Stomach (tissue), 4 donors: ENCODE measurements around the gene F11R.

Source experiments
- EP300 ChIP-seq: sonication (generic); formaldehyde crosslinking; IDR thresholded peaks from one replicate; pipeline ENCODE4 v1.6.1; 2017; ENCODE audit warnings: antibody characterized with exemption
- POLR2A ChIP-seq, 4 donors: fragments of 450-650 bp; IDR thresholded peaks; one replicate each; pipeline ENCODE4 v1.6.1; 2016; ENCODE audit warnings: antibody characterized with exemption in 4 of 4, control low read depth in 2 of 4, mild to moderate bottlenecking in 1 of 4, moderate library complexity in 1 of 4
- POLR2AphosphoS5 ChIP-seq, 3 donors: sonication (generic); formaldehyde crosslinking; IDR thresholded peaks; one replicate each; pipeline ENCODE4 v1.6.1; 2016; ENCODE audit warnings: antibody characterized with exemption in 3 of 3
- TF ChIP-seq, protein P1 (sequence below), 7 experiments: fragments of 450-650 bp in 4 of 7; fragments of 200-600 bp in 3 of 7; sonication (generic) in 3 of 7; IDR thresholded peaks; one replicate each; pipeline ENCODE4 v1.5.1; 2016 to 2019; ENCODE audit warnings: antibody characterized with exemption in 7 of 7, control low read depth in 2 of 7, mild to moderate bottlenecking in 1 of 7

DNA sequence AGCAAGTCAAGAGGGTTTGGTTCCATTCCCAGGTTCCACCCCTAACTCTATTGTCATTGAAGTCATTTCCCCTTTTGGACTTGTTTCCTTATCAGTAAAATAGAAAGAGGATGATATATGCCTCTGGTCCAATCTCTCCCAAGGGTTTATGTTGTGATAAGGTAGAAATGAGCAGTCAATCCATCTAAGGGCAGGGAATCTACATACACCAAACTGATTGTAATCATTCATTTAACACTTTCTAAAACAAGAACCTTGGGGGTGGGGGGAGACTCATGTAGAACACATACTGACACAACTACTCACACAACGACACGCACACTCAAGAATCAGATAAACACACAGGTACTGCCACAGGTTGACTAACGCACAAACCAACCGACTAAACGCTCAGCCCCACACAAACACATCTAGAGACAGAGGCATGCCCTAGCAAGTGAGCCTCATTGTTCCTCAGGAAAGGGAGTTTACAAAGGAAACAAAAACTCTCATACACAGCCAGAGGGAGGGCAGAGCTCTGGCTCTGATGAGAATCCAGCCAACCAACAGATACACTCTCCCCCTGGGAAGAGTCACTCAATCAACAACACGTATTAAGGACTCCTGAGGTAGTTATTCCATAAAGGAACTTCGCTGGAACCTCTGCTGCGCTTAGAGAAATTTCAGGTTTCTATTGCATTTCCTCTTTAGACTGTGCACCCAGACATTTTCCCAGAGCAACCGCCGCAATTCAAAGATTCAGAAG, 1.0 kb downstream of the F11R start:
- TF ChIP-seq, protein P1, sequence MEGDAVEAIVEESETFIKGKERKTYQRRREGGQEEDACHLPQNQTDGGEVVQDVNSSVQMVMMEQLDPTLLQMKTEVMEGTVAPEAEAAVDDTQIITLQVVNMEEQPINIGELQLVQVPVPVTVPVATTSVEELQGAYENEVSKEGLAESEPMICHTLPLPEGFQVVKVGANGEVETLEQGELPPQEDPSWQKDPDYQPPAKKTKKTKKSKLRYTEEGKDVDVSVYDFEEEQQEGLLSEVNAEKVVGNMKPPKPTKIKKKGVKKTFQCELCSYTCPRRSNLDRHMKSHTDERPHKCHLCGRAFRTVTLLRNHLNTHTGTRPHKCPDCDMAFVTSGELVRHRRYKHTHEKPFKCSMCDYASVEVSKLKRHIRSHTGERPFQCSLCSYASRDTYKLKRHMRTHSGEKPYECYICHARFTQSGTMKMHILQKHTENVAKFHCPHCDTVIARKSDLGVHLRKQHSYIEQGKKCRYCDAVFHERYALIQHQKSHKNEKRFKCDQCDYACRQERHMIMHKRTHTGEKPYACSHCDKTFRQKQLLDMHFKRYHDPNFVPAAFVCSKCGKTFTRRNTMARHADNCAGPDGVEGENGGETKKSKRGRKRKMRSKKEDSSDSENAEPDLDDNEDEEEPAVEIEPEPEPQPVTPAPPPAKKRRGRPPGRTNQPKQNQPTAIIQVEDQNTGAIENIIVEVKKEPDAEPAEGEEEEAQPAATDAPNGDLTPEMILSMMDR (IDR thresholded peaks at IDR 0.05), result no peak
- TF ChIP-seq POLR2A (IDR thresholded peaks at IDR 0.05) (no peak), POLR2AphosphoS5 (IDR thresholded peaks at IDR 0.05) (peak in 2 of 3 donors; percentile 21 to 52), EP300 (no peak)
